SU-DHL-6 (cell line): ENCODE measurements around the gene GZMH.

Source experiments
- H2AFZ ChIP-seq: fragments of 200-600 bp; sonication (generic); 2 replicates; pipeline ENCODE4 v1.6.1; 2014; ENCODE audit warnings: low read depth, mild to moderate bottlenecking, moderate library complexity, mixed read lengths, antibody characterized with exemption, low read length; ENCODE audit not compliant: severe bottlenecking
- H3F3A ChIP-seq: fragments of 200-600 bp; shearing (Covaris generic); 2 replicates; pipeline ENCODE4 v1.6.0; 2016; ENCODE audit warnings: antibody characterized with exemption, mild to moderate bottlenecking; ENCODE audit not compliant: insufficient read depth
- H3K27ac ChIP-seq: fragments of 200-600 bp; sonication (generic); 2 replicates; pipeline ENCODE4 v1.5.1; 2016; ENCODE audit warnings: low read depth, mild to moderate bottlenecking, low read length, moderate library complexity, mixed read lengths
- H3K27me3 ChIP-seq: fragments of 200-600 bp; sonication (generic), shearing (Covaris generic); 2 replicates; pipeline ENCODE4 v1.6.0; 2014; ENCODE audit warnings: mild to moderate bottlenecking, low read length
- H3K36me3 ChIP-seq: fragments of 200-600 bp; sonication (generic); 2 replicates; pipeline ENCODE4 v1.6.1; 2014; ENCODE audit warnings: mild to moderate bottlenecking, low read length, mixed read lengths
- H3K4me2 ChIP-seq: fragments of 300-600, 200-600 bp; shearing (Covaris generic), sonication (generic); 2 replicates; pipeline ENCODE4 v1.6.0; 2014; ENCODE audit warnings: low read length, low read depth, mild to moderate bottlenecking; ENCODE audit not compliant: poor library complexity, severe bottlenecking
- H3K4me3 ChIP-seq: fragments of 200-600 bp; sonication (generic); 2 replicates; pipeline ENCODE4 v1.5.1; 2014; ENCODE audit warnings: antibody characterized with exemption, low read length, mild to moderate bottlenecking, mixed read lengths; ENCODE audit not compliant: insufficient read depth, poor library complexity, severe bottlenecking
- H3K79me2 ChIP-seq: fragments of 200-600 bp; sonication (generic); 2 replicates; pipeline ENCODE4 v1.6.1; 2014; ENCODE audit warnings: mild to moderate bottlenecking, low read length, moderate library complexity; ENCODE audit not compliant: insufficient read depth
- H3K9ac ChIP-seq: fragments of 200-600 bp; sonication (generic); 2 replicates; pipeline ENCODE4 v1.7.0; 2014; ENCODE audit warnings: mild to moderate bottlenecking, low read length
- H3K9me2 ChIP-seq: fragments of 200-600 bp; sonication (generic); replicated peaks from 2 replicates; pipeline ENCODE4 v1.6.1; 2014; ENCODE audit warnings: low read length; ENCODE audit not compliant: insufficient read depth
- H3K9me3 ChIP-seq: fragments of 200-600 bp; sonication (generic); 2 replicates; pipeline ENCODE4 v1.6.1; 2014; ENCODE audit warnings: low read length, mixed read lengths; ENCODE audit not compliant: insufficient read depth
- H4K20me1 ChIP-seq: fragments of 200-600 bp; sonication (generic); 2 replicates; pipeline ENCODE4 v1.6.1; 2014; ENCODE audit warnings: low read depth, mild to moderate bottlenecking, antibody characterized with exemption, low read length, moderate library complexity, mixed read lengths
- EZH2phosphoT487 ChIP-seq: fragments of 200-600 bp; sonication (generic), shearing (Covaris generic); conservative IDR thresholded peaks from 2 replicates; pipeline ENCODE4 v1.6.1; 2018; ENCODE audit warnings: mild to moderate bottlenecking, antibody characterized with exemption, low read length, moderate library complexity, mixed read lengths
- TF ChIP-seq, protein P1 (sequence below): fragments of 200-600 bp; sonication (generic); IDR thresholded peaks from one replicate; pipeline ENCODE4 v1.5.1; 2017; ENCODE audit warnings: antibody characterized with exemption, mild to moderate bottlenecking, low read length, moderate library complexity; ENCODE audit not compliant: insufficient read depth, poor library complexity, severe bottlenecking

GZMH gene

DNA sequence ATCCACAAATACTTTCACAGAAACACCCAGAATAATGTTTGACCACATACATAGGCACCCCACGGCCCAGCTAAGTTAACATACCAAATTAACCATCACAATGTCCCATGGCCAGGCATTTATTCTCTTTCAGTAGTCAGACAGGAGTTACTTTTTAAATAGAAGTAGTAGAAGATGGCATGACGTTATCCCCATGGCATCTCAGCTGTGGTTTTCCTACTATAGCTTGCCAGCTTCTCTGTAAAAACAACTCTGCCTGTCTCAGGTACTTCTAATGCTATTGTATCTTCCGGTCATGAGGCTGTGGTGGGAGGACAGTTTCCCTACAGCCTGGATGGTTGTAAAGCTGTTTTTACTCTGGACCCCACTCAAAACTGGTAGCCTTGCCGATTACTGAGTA, 52.7 kb downstream of the GZMH start:
- H4K20me1 ChIP-seq, result no peaks in the 10 kb centered on the region
- no peak overlapping the region for H3K9ac ChIP-seq
- H3F3A ChIP-seq, result no peaks in the 10 kb centered on the region
- no peak overlapping the region for H3K4me2 ChIP-seq
- no peak overlapping the region for H2AFZ ChIP-seq
- no peak overlapping the region for H3K4me3 ChIP-seq
- no peaks in the 10 kb centered on the region for H3K9me2 ChIP-seq
- TF ChIP-seq, protein P1, sequence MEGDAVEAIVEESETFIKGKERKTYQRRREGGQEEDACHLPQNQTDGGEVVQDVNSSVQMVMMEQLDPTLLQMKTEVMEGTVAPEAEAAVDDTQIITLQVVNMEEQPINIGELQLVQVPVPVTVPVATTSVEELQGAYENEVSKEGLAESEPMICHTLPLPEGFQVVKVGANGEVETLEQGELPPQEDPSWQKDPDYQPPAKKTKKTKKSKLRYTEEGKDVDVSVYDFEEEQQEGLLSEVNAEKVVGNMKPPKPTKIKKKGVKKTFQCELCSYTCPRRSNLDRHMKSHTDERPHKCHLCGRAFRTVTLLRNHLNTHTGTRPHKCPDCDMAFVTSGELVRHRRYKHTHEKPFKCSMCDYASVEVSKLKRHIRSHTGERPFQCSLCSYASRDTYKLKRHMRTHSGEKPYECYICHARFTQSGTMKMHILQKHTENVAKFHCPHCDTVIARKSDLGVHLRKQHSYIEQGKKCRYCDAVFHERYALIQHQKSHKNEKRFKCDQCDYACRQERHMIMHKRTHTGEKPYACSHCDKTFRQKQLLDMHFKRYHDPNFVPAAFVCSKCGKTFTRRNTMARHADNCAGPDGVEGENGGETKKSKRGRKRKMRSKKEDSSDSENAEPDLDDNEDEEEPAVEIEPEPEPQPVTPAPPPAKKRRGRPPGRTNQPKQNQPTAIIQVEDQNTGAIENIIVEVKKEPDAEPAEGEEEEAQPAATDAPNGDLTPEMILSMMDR, result no peak
- TF ChIP-seq EZH2phosphoT487, result no peak
- H3K9me3 ChIP-seq, result no peaks in the 10 kb centered on the region
- no peaks in the 10 kb centered on the region for H3K79me2 ChIP-seq
- no peaks in the 10 kb centered on the region for H3K36me3 ChIP-seq
- no peaks in the 10 kb centered on the region for H3K27me3 ChIP-seq
- H3K27ac ChIP-seq, result no peak overlapping the region
